ENCODE measurements around the gene FAM120B.

The FAM120B gene

DNA sequence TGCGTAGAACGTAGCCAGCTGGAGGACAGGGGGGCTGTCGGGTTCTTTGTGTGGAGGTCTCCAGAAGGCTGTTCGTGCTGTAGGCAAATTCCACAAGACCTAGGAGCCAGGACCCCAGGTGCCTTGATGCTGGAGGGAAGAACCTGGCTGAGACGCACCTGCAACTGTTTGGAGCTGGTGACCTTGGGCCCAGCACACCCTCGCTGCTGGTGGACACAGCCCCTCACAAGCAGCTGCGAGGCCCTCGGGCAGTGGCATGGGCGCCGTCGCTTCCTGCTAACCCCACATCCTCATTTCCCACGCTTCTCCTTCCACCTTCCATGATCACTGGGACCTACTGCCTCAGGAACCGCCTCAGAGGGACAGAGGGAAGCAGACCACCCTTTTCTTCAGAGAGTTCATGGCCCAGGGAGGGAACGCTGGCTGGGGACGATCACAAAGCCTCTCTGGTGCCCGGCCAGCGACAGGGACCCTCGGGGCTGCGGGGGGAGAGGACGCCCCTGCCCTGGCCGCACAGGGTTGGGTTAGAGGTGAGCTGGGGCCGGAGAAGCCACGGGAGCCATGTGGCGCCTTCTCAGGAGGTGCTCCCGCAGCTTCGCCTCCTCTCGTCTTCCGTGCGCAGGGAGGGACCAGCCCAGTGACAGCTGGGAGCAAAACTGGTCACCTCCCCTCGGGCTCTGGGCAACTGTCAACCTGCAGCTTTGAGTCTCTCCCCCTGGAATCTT, 34.1 kb upstream of the FAM120B start:
- no peak for DNase-seq

DNA sequence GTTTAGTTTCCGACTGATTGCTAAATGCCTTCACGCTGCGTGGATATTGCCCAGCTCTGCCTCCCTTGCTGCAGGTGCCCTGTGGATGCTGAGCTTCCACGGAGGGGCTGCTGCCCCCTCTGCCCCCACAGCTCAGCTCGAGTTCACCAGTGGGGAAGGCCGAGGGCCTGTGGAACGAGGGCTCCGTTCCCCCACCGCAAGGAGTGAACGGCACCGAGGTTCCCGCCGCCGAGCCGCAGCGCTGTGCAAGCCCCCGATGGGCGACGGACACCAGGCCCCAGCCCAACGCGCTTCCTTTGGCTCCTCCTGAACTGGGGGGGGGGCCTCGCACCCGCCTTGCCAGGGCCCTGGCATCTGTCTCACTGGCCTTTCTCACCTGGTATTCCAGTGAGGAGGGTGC, 33.4 kb upstream of the FAM120B start:
- DNase-seq = no peak

DNA sequence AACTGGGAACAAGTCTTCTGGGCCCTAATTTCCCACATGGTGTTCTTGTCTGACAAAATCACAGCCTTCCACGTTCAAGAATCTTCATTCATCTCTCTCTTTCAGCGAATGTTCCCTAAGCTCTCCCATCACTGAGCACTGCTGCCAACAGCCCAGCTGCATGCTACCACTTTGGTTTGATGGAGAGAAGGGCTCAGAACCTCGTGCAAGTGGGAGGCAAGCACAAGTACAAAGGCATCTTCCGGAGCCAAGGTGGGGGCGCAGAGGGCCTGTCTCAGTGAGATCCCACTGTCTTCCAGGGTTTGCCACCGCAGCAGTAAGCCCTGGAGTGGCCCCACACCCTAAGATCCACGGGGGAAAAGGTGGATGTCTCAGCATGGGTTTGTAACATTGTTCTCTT, 32.9 kb upstream of the FAM120B start:
- no peak for DNase-seq

DNA sequence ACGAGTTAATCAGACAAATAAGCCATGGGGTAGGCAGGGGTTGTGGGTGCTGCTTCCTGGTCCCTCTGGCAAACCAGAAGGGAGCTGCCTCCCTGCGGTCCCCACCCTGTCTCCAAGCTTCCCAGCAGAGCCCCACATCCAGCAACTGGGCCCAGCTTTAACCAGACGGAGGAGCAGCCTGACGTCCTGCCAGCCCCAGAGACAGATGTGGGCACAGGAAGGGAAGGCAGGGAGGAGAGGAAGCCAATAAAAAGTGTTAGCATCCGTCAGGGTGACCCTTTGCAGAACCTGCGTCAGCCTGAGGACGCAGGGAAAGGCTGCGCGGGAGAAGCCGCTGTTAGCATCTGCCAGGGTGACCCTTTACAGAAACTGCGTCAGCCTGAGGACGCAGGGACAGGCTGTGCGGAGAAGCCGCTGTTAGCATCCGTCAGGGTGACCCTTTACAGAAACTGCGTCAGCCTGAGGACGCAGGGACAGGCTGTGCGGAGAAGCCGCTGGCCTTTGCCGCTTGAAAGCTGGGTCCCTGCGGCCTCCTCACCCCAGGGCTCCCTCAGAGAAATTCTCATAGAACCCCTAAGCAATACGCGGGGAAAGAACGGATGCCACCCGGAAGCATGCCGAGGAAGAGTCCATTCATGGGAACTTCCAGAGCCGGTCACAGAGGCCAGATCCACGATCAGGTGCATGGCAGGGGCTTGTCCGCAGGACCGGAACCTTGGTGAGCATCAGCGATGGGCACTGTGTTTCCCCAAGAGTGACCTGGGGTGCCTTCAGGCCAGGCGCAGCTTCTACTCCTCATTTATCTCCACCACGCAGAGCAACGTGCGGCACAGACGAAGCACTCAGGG, 31.6 kb upstream of the FAM120B start:
- DNase-seq = no peak

DNA sequence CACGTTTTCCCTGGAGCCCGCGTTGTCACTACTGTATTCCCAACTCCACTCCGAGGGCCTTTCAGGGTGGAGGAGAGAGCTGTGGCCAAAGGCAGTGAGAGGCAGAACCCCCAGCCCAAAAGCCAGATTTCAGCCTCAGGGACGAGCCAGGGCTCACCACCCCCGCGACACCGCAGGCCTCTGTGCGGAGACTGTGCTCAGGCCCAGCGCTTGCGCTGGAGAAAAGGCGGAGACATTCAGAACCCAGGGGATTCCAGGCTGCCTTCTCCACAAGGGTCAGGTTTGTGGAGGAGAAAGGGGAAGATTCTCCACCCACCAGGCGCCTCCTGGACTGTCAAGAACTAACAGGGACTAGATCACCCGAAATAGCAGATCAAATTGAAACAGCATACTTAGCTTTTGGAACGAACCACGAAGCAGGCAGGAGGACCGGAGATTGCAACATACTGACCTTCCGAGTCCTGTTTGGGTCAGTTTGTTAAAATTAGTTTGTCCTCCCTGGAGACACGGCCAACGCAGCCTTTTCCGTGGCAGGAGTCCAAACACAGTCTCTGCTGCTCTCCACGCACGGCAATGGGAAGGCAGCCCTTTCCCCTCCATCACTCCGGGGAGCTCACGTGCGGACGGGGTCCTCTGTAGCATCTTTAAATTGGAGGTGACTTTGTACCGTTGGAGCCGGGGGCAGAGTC, 30.0 kb upstream of the FAM120B start:
- no peak for DNase-seq

DNA sequence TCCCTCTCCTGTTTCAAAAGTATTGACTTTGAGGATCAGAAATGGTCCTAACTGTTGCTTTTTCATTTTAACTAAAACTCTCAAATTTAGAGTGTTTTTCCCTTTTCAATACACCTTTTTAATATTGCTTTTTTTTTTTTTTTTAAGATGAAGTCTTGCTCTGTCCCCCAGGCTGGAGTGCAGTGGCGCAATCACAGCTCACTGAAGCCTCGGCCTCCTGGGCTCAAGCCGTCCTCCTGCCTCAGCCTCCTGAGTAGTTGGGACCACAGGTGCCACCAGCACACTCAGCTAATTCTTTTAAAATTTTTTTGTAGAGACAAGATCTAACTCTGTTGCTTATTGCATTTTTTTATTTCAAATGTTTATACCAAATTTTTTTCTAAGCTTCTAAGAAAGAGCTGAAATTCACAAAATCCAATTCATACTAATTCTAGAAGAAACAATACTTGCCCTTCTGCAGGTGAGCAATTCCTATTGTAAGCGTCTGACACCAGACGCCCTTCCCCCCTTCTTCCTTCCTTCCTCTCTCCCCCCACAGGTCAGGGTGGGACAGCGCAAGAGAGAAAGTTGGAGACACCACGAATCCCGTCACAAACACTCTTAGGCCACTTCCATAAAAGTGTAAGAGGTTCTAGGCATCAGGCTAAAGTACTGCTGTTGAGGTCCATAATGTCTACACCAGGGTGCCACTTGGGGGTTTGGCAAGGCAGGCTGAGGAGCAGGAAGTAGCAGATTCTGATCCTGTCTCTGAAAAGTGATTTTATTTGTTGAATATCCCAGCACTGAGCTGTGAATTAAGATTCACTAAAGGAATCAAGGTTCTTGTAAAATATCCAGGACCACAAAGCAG, 28.4 kb upstream of the FAM120B start:
- no peak for DNase-seq

DNA sequence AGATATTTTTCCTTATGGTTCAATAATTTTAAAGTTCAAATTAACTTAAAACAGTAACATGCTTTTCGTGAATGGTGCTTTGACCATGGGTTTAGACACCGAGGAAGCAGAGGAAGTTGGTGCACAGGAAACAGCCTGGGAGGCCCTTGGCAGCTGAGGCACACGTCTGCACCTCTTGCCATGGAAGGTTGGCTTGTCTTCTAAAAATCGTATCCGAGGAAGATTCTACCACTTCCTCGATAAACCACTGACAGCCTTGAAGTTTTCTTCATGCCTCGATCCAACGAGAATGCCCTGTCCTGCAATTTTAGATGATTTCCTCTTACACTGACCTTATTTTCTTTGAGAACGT, 27.8 kb upstream of the FAM120B start:
- DNase-seq = no peak

DNA sequence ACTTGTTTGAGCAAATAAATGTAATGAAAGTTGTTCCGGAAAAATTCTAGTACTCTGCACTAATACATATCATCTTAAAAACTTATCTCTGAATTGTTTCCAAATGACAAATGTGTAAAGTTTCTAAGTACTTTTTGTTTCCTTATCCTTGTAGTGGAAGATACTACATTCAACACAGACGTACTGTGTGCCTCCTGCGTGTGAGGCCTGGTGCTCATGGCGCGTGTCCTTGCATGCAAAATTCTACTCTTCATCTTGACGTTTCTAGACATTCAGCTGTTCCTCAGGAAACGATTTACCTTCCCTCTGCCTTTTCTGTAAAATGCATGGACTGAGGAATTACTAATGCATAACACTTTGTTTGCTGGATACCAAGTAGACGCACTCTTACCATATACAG, 27.1 kb upstream of the FAM120B start:
- DNase-seq = no peak

DNA sequence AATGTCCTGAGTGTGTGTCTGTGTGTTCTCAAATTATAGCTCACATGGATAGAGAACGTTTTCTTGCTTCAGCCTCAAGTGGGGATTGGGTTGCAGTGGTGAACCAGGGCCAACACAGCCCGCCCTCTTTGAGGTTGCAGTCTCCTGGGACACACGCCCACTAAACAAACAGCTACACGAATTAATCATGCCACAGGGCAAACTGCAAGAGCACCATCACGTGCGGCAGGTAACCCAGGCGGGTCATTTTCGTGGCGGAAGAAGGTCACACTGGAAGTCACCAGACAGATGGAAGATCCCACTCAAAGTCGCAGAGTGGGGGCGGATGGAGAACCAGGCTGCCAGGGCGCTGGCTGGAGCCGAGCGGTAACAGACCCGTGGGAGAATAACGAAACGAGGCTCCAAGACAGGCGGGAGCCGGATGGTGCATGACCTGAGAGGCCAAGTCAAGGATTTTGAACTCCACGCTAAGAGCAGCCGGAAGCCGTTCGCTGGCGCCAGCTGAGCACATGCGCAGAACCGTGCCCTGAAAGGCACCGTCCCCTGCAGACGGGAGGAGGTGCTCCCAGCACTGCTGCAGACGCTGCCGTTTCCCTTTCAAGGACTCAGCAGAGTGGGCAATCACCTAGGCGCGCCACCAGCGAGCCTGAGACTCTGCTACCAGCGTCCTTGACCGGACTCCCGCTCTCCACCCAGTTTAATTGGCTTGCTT, 26.4 kb upstream of the FAM120B start:
- peak; percentile 94 for DNase-seq

DNA sequence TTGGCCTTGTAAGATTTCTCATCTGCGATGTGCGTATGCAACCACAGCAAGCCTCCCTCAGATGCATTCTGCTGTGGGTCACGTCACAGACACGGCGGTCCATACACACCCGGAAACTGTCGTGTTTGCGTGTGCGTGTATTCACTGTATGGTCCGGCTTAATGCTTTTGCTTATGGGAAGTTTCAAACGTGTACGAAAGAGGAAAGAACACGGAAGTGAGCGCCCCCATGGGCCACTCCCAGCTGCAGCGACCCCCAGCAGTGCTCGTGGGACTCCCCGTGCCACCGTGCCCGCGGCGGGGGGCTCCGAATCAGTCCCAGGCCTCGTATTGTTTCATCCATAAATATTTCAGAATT, 25.9 kb upstream of the FAM120B start:
- no peak for DNase-seq

DNA sequence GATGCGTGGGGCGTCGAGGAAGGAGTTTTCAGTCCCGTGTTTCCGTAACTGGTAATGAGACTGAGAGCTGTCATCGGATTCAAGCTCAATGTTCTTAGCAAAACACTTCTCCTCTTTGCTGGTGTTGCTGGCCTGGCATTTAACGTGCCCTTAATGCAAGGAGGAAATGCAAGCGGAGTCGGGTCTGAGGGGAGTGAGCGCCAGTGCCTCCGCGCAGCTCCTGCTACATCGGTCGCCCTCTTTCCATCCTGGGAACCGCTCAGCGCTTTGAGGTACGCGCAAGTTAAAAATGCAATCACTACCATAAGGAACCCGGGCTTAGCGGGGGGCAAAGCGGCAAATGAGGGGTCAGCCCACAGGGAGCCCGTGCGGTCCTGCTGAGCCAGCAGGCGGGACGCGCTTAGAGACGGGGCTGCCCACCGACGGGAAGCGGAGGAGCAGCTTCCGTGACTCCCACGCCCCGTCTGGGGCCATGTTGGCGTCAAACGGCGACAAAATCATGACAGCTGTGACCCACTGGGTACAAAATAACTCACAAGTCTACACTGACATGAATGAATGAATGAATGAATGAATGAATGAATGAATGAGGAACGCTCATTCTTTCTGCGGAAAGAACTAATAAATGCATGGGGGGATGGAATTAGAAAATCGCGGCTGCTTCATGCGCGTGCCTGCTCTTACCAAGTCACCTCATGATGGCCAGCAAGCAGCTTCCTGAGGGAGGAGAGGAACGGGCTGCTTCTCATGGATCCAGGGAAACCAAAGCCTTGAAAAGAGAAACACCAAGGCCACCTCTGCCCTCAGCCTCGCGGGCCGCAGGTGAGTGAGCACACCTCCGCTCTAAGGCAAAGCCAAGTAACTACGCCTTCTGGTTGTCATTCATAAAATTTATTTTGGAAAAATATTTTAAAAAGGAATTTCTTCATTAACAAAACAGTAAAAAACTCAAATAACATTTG, 24.9 kb upstream of the FAM120B start:
- no peak for DNase-seq

DNA sequence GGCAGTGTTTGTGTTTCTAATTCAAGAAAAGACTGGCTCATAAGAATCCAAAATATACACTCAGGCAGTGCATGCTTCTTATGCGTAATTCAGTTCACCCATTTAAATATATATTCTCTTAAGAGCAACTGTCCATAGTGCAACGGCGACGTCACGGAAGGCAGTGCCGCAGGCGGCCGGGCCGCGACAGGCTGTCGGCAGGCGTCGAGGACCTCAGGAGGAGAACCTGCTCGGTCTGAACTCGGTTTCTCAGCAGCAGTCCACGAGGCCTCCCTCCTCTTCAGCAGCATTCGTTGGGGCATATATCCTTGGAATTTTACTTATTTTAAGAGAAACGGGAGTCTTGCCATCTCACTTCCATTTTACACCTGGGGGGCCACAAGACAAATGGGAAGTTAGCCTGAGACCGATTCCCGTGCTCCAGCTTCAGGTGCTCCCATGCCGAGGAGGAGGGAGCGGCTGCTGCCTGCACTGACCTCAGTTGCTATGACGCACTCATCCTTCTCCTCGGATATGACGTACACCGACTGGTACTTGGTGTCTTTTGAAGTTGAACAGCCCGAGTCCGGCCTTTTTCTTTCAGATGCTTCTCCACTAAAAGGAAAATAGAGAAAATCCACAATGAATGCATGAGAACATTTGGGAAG, 23.9 kb upstream of the FAM120B start:
- no peak for DNase-seq

DNA sequence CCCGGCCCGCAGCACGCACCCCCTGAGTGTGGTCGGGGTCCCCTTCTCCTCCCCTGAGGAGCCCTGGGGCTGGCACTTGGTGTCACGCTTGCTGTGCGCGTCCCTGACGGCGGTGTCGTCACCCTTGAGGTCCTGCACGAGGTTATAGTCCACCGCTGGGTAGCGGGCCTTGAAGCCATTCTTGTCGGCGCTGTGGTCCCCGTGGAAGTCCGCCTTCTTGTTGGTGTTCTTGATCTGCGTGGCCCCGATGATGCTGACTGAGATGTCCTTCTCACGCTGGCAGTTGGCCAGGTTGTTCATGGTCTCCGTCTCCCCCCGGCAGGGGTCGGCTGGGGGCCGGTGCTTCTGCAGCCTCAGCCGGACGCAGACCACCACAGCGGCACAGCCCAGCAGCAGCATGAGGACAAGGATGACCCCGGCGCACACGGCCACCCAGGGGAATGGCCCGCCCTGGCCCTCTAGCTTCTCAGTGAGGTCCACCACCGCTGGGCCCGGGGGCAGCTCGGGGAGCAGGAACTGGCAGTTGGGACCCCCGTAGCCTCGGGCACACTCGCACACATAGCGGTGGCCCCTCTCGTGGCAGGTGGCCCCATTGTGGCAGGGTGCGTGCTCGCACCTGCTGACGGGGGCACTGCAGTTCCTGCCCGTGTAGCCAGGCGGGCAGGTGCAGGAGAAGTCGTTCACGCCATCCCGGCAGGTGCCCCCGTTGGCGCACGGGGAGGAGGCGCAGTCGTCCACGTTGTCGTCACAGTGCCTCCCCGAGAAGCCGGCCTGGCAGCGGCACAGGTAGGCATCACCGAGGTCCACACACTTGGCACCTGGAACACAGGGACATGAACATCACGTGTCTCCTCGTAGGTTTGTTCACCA, 23.1 kb upstream of the FAM120B start:
- no peak for DNase-seq

DNA sequence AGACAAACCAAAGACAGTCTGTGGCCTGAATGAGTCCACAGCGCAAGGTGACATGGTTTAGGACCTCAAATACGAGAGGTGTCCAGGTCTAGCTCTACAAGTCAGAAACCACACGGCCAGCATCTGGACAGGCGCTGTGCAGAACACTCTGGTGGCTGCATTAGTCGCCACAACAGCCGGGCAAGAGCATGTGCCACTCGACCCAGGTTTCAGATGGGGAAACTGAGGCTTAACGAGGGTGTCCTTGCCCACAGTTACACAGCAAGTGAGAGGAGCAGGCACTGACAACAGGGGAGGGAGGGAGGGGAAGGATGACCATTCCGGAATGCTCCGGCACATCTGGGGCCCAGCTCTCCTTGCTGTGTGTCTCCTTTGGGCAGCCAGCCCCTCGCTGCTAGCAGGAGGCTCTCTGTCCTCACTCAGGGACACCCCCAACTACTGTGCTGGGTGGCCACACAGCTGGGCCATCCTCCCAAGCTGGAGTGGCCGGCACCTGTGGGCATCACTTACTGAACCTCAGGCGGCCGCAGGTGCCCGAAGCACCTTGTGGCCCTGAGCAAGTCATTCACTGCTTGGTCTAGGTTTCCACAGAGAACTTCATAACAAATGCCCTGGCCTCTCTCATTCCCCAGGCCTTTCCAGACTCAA, 22.3 kb upstream of the FAM120B start:
- DNase-seq = no peak

DNA sequence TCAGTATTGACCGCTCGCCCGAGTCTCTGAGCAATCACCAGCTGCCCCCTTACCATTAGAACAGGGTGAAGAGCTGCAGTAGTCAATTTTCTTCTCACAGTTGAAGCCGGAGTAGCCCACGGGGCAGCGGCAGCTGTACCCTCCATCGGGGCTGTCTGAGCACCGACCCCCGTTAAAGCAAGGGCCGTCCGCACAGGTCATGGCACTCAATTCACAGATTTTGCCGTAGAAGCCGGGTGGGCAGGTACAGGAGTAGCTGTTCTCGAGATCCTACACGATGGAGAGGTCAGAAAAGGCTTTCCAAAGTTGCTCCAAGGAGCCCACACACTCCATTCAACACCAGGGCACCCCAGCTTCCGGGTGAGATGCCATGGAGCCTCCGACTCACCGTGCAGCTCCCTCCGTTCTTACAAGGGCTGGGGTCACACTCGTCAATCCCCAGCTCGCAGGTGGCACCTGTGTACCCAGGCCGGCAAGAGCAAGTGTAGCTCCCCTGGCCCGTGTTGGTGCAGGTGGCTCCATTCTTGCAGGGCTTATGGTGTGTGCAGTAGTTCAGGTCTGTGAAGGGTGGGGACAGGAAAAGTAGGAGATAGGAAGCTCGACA, 21.6 kb upstream of the FAM120B start:
- no peak for DNase-seq

DNA sequence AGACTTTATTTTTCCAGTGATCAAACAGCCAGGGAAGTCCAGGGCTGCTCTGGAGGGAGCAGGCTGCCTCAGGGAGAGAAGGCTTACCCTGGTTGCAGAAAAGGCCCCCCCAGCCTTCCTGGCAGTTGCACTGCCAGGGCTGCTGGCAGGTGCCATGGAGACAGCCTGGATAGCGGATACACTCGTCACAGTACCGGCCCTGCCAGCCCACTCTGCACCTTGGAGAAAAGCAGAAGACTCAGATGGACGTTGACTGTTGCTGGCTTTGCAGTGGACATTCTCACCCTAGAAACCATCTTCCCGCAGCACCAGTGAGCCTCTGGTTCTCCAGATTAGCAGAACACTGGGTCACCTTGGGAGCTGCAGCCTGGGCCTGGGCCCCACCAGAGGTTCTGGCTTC, 21.1 kb upstream of the FAM120B start:
- DNase-seq = no peak

DNA sequence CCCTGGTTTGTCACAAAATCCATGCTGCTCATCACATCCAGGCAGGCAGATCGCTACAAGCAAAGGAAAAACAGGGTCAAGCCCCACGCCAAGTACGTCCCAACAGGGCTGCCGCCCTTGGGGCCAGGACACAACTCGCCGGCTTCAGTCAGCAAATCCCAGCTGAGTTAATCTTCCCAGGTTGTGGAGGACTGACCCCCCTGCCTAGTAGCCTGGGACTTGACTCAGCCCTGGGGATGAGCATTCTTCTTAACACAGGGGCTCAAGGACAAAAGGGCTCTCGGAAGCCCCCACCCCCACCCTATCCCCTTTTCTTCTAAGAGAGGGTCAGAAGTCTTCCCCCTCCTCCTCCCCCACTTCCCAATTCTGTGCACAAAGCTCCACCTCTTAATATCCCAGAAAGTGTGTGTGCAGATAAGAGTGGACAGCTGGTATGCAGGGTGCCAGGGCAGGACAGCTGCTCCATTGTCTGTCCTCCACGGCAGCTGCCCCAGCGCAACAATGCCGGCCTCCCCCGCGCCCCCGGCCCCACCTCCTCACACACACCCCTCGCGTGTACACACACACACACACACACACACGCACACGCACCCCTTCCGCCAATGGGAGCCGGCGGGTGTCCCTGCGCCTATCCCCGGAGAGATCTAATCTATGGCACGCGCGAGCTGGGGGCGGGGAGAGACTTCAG, 20.2 kb upstream of the FAM120B start:
- peak; percentile 37 for DNase-seq

DNA sequence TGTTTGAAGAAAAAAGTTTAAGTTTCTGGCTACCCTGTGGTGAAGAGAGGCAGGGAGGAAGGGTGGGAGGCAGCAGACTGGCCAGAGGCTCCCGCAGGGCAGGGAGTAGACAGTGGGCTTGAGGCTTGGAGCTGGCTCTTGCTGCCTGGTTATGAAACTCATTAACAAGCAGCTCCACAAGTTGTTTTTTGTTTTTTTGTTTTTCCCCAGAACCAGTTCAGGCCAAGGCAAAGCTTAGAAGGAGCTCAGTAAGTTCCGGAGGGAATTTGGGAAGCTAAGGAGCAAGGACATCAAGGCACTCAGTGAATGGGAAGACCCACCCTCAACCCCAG, 19.7 kb upstream of the FAM120B start:
- DNase-seq = no peak

Measured in NCI-H1436 (cell line).